Right hindlimb (tissue), 1 donor: ENCODE results near the gene PRKG1.
"Not testable (repeated sequence)": the region's sequence is repeated elsewhere in the genome, so short reads cannot be mapped to it uniquely, and the experiment has no call there.

Experiments used
- DNase-seq: peaks from one replicate; pipeline ENCODE4 v3.0.0-alpha.2; 2018

PRKG1 gene

DNA sequence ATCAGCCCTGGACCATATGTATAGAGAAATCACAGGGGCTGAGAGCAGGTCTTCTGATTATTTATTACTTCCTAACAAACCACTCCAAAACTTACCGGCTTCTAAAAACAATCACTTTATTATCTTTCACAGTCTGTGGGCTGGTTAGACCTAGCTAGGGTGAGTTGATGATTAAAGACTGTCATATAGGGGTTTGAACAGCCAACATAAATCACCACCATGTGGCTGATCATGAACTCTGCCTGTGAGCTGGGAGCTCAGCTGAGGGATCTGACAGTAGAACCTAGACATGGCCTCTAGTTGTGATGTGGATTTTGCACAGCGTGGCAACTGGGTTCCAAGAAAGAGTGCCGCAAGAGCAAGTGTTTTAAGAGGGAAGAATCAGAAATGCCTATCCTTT lies 319.8 kb downstream of the PRKG1 start:
- DNase-seq = no peak

GRCh38 chr10:51397244-51397643 lies 323.0 kb downstream of the PRKG1 start:
- no peak for DNase-seq

- DNase-seq = peak; percentile 48
Observed at GRCh38 chr10:51397695-51398094, 323.4 kb downstream of the PRKG1 start.

DNA sequence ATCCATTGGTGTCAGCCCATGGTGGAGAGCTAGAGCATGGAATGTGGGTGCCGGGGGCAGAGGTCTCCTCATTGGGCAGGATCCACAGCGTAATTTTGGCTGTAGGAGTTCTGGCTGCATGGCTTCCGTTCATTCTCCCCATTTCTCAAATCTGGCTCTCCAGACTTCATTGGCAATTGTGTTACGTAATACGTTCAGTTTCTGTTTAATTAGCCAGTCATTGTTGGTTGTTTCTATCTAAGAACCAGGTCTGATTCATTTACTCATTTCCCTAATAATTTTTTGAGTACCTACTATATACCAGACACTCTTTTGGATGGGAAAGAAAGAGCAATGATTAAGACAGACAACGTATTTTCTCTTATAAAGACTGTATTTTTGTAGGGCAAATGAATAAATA lies 325.6 kb downstream of the PRKG1 start:
- DNase-seq = no peak

DNA sequence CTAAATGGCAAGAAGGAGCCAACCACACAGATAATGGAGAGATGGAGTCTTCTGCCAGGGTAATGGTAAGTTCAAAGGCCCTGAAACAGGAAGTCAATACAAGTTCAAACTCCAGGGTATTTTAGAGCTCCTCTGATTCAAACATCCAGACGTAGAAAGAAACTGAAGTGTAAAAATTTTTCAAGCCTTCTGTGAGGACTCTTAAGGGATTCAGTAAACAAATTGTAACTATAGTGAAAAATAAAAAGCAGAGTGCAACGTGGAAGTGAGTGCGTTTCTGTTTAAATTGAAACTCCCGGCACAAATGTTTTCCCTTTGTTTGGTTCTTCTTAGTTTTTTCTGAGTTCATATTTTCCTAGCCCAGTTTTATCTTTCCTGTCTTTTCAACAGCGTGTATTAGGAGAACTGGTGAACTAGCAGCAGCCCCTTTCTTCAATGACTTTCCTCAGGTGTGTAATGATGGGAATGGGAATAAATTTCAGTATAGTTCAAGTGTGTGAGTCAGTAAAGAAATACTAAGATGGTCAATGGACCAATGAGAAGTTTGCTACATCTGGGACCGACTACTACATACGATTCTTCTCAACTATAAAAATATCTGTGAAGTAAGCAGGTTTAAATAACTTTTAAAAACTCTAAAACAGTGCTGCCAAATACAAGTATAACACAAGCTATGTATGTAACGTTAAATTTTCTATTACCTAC lies 326.3 kb downstream of the PRKG1 start:
- DNase-seq = no peak

GRCh38 chr10:51403521-51403920 lies 329.2 kb downstream of the PRKG1 start:
- no peak for DNase-seq

DNA sequence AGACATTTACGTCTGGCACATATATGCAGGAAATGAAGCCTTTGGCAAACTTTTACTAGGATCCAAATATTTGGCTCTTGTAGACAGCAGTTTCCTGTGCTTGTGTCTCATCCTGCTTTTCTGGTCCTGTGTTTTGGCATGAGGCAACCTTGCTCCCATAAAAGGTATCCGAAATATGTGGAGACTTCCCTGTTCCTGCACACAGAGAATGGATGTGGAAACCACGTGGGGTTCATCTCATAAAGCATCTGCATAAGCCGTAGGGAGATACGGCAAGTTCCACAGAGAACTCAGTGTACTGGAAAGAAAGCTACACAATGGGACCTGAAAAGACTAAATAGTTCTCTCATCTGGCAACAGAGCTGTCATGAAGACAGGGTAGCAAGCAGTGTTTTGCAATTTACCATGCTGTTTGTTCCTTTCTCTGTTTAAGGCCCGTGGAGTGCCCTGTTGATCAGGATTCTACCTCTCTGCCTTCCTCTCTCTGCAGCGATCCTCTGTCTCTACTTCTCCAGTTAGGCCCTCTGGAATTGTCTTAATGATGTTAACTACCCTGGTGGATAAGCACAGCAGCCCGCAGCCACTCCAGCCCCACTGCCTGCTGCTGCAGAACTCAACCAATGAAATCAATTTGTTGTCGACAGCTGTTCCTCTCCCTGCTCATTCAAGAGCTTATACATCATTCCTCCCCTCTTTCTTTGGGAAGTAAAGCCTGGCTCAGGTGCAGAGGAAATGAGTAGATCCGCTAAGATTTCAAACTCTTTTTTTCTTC lies 331.5 kb downstream of the PRKG1 start:
- peak; percentile 55 for DNase-seq

GRCh38 chr10:51406581-51406980 lies 332.3 kb downstream of the PRKG1 start:
- DNase-seq = no peak

- no peak for DNase-seq
Observed at GRCh38 chr10:51416494-51416893, 342.2 kb downstream of the PRKG1 start.

DNA sequence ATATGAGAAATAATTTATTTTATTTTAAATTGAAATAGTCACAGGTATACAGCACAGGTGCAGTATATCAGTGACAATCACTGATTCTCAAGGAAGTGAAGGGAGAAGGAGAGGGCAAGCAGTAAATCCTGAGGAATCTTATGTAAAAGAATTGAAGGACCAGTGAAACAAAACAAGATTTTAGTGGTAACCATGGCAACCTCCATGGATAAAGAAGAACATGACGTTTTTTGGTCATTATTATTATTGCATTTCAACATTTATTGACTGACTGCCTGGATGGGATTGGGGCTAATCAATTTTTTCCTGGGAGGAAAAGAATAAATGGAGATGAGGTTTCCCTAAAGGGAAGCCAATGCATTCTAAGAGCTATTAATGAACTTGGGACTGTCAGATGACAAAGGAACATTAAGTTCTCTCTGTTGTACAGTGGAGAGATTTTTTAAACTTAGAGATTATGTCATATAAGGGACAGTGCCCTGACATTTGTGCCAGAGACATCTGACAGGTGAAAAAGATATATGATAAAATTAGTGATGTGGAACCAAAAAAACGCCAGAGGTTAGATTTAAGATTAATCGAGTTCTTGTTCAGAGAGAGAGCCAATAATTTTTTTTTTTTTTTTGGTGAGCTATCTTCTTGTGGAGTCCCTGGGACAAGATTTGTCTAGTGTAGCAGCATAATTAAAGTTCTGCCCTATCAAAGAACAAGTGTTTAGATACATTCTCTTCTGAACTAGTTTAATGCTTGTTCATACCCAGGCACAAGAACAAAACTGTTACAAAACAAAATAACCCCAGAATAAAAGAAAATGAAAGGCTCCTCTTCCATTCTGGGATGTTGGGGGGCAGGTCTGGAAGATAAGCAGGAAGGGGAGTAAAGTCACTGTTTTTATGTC lies 345.2 kb downstream of the PRKG1 start:
- DNase-seq = no peak

GRCh38 chr10:51421853-51422252 lies 347.6 kb downstream of the PRKG1 start:
- no peak for DNase-seq

DNA sequence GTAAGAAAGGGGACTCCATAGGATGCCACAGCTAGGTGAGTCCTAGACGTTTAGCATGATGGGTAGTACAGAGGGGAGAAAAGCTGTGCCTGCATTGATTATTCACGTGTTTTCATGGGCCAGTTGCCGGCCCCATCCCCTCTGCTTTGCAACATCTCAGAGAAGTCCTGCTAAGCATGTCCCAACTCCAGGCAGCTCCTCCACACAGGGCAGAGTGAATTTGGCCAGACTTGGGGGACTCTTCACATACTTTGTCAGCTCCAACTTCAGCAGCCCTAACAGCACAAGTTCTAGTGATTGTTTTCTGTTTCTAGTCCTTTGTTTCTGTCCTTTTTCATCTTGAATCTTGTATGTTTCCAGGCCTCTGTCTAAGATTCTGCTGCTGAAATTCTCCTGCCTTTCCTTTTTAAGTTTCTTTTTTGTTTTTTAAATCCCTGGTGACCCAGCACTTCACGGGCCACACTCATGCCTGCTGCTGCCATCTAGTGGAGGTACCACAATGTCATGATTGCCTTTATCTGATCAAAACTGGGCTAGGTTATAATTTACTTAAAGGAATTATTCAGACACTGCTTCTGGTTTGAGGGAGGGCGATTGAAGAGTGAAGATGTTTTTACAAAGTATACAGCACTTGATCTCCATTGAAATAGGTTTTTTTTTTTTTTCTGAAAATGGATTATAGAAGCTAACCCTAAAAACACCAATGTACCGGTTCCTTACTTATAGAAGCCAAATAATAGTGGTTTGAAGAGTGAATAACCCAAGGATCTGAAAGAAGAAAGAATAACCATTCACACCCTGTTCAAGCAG lies 348.2 kb downstream of the PRKG1 start:
- DNase-seq = peak; percentile 63

DNA sequence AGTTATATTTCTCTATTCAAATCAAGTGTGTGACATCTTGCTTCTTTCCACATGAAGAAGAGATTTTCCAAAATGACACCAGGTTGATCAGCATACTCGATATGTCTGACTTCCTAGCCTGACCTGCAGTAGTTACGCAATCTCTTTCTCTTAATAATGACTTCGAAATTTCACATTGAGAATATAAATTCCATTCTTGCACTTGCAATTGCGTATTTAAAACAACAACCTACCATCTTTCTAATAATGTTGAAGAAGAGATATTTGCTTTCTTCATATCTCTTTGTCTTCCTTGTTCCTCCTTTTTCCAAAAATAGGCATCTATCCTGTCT lies 348.8 kb downstream of the PRKG1 start:
- no peak for DNase-seq

DNA sequence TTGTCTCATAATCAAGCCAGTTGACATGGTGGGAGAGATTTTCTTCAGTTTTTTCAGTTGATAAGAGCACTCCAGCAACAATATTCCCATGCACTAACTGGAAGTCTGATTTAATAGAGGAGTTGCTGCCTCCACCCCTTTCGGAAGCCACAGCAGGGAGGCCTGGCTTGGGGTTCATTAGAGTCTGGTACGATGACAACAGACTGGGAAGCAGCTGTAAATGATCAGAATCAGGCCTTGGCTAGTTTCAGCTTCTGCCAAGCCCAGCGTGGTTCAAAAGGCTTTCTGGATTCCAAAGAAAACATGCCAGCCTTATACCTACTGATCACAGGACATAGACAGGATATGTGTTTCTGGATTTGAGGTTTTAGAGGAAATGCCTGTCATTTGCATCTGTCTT lies 351.1 kb downstream of the PRKG1 start:
- peak; percentile 57 for DNase-seq

DNA sequence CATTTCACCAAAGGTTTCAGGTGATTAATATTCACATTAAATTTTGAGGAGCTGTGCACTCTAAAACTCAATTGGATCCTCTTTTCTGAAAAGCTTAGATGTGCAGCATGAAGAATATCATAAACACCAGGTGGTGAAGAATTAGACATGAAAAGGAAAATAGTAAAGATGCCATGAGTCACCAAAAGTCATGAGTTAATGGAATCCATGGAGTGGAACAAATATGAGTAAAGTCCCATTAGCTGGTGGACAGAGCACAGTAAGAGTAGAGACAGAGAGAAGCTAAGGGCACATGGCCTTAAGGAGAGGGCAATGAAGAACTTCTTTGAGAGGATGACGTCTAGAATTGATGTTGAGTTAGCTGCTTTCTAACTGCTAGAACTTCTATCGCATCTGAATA lies 353.5 kb downstream of the PRKG1 start:
- no peak for DNase-seq

- no peak for DNase-seq
Observed at GRCh38 chr10:51430506-51430905, 356.2 kb downstream of the PRKG1 start.

DNA sequence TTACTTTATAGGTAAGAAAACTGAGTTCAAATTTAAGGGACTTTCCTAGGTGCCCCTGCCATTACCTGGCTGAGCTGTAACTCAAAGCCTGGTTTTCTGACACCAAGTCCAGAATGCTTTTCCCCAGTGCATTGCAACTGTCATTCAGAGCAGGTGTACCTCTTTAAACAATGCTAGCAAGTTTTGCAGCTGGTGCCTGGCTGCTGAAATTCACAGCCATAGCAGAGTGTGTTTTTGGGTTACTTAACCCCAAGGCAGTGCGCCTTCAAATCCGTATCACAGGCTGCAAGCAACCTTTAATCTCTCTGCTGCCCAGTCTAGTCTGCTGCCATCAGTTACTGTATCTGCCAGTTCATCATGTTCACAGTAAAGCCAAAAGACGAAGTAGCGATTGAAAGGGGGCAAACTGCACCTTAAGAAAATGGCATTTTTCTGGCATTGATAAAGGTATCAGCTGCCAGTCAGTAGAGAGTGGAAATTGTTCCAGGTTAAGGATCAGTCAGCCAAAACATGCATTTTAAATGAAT lies 359.7 kb downstream of the PRKG1 start:
- DNase-seq = no peak

DNA sequence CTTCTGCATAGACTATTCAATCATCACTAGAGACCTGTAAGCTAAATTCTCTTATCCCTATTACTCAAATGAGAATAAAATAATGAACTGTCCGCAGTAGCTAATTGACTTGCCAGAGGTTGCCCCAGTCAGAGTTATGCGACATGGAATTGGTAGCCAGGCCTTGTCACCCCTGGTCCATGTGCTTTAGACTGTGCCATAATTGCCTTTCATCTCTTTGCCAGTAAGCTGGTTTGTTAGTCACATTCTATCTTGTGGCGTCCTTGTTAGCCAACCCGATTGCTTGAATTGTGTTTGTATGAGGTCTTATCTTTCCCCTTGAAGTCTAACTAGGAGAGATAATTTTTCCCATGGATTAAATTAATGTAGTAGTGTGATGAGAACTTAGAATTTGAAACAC lies 362.5 kb downstream of the PRKG1 start:
- DNase-seq = no peak

GRCh38 chr10:51439645-51440044 lies 365.4 kb downstream of the PRKG1 start:
- no peak for DNase-seq

DNA sequence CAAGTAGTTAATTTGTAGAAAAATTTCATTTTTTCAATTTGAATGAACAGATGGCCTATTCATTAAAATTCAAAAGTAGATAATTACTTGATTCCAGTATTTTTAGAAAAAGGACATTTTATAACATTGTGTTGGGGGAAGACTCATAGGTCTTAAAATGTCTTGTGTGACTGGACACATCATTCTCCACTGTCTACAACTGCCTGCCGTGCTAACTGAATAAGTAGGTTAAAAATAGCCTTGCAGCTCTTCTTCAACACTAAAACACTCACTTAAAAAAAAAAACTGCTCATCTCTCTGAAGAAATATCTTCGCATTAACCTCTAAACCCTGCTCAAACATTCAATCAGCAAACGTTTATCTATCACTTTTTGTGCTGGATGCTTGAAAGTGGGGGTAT lies 371.3 kb downstream of the PRKG1 start:
- DNase-seq = no peak

DNA sequence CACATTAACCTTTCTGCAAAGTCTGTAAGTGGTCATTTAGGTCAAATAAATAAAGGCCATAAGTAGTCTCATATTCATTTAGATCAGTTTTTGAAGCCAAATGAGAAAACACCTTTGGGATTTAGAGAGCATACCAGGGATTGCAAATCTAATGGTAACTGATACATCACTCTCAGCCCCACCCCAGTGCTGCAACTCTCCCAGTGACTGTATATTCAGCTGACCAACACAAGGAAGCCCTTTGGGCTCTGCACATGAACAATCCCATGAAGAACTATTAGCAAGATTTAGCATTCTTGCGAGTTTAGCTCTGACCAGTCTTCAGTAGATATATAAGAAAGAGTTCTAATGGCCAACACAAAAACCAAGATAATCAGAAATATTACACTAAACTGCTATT lies 372.8 kb downstream of the PRKG1 start:
- no peak for DNase-seq

GRCh38 chr10:51455762-51456161 lies 381.5 kb downstream of the PRKG1 start:
- not testable (repeated sequence) for DNase-seq

- no peak for DNase-seq
Observed at GRCh38 chr10:51459476-51459875, 385.2 kb downstream of the PRKG1 start.
